COR-L47 (cell line): ENCODE results near the gene SRMS.
"Not testable (repeated sequence)": the region's sequence is repeated elsewhere in the genome, so short reads cannot be mapped to it uniquely, and the experiment has no call there.

Experiments
- DNase-seq: peaks from one replicate; lab custom pipeline; 2025; lab: John Stamatoyannopoulos, UW

SRMS gene

GRCh38 chr20:63566395-63567135 is 19.0 kb upstream of the SRMS start:
- no peak for DNase-seq

- no peak for DNase-seq
Measured at GRCh38 chr20:63565699-63566335, 18.3 kb upstream of the SRMS start.

GRCh38 chr20:63565021-63565698 is 17.6 kb upstream of the SRMS start:
- no peak for DNase-seq

- no peak for DNase-seq
Measured at GRCh38 chr20:63564036-63564810, 16.7 kb upstream of the SRMS start.

GRCh38 chr20:63563225-63563935 is 15.8 kb upstream of the SRMS start:
- no peak for DNase-seq

GRCh38 chr20:63562461-63563224 is 15.1 kb upstream of the SRMS start:
- no peak for DNase-seq

- DNase-seq, result no peak
Measured at GRCh38 chr20:63561624-63562396, 14.3 kb upstream of the SRMS start.

GRCh38 chr20:63560856-63561609 is 13.5 kb upstream of the SRMS start:
- no peak for DNase-seq

- DNase-seq, result no peak
Measured at GRCh38 chr20:63560333-63560805, 12.8 kb upstream of the SRMS start.

GRCh38 chr20:63559485-63560332 is 12.2 kb upstream of the SRMS start:
- DNase-seq, result not testable (repeated sequence)

GRCh38 chr20:63558804-63559484 is 11.4 kb upstream of the SRMS start:
- DNase-seq, result no peak

- DNase-seq, result no peak
Measured at GRCh38 chr20:63557481-63557891, 9.9 kb upstream of the SRMS start.

GRCh38 chr20:63556873-63557478 is 9.4 kb upstream of the SRMS start:
- no peak for DNase-seq

GRCh38 chr20:63555661-63556381 is 8.3 kb upstream of the SRMS start:
- DNase-seq, result no peak

GRCh38 chr20:63554361-63555278 is 7.1 kb upstream of the SRMS start:
- DNase-seq, result no peak

GRCh38 chr20:63553933-63554290 is 6.4 kb upstream of the SRMS start, which contains the start of gene FNDC11:
FNDC11 (plus strand) TSS chr20:63554159; CDS start chr20:63555664, 1,505 bp downstream.
- DNase-seq, result no peak
